ENCODE measurements around the gene HNRNPAB.

DNA sequence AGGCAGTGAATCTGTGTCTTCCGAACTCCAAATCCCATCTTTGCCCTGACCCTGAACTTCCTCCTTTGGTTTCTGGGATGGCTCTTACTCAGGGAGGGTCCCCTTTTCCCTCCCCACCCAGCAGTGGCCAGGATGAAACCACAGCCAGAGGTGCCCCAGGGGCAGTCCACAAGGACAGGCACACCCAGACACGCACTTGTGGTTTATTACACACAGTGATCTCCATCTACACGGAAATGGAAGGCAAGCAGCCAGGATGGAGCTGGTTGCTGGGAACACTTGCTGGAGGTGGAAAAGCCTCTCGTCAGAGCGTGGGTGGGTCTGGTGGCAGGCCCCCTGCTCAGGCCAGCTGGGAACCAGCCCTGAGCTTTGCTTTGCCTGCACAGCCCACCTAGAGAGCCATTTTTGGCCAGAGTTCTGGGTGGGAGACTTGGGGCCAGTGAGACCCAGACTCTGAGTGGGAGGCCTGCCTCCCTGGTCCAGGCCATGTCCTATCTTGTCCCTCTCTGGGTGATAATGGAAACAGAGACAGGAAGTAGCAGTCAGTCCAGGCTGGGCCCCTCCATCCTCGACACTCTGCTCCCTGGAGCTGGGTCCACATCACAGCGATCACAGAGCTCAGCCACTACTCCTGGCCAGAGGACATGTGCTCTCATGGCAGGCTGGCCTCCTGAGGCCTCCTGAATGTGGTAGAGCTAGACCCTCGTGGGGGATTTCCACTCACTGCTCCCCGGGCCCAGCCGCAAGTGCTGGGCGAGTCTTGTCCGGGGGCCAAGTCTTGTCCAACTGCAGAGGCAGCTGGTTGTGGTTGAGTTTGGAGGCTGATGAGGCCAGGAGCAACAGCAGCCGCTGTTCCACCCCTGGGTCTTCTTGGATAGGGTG, 33.3 kb downstream of the HNRNPAB start:
- TF ChIP-seq, protein P1, sequence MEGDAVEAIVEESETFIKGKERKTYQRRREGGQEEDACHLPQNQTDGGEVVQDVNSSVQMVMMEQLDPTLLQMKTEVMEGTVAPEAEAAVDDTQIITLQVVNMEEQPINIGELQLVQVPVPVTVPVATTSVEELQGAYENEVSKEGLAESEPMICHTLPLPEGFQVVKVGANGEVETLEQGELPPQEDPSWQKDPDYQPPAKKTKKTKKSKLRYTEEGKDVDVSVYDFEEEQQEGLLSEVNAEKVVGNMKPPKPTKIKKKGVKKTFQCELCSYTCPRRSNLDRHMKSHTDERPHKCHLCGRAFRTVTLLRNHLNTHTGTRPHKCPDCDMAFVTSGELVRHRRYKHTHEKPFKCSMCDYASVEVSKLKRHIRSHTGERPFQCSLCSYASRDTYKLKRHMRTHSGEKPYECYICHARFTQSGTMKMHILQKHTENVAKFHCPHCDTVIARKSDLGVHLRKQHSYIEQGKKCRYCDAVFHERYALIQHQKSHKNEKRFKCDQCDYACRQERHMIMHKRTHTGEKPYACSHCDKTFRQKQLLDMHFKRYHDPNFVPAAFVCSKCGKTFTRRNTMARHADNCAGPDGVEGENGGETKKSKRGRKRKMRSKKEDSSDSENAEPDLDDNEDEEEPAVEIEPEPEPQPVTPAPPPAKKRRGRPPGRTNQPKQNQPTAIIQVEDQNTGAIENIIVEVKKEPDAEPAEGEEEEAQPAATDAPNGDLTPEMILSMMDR (tag by site-specific recombination; IDR thresholded peaks at IDR 0.05): no peak
- TF ChIP-seq ZSCAN30 (tag by site-specific recombination; IDR thresholded peaks at IDR 0.05) (no peak), SALL2 (tag by site-specific recombination; IDR thresholded peaks at IDR 0.05; ENCODE audit: borderline replicate concordance) (no peak), ZNF510 (tag by site-specific recombination; IDR thresholded peaks at IDR 0.05; ENCODE audit: insufficient replicate concordance) (no peak), ZBTB17 (tag by site-specific recombination; IDR thresholded peaks at IDR 0.05) (no peak), REPIN1 (tag by site-specific recombination; IDR thresholded peaks at IDR 0.05; ENCODE audit: low read depth) (no peak), SP7 (tag by site-specific recombination; IDR thresholded peaks at IDR 0.05) (no peak), TRIM28 (IDR thresholded peaks at IDR 0.05; ENCODE audit: borderline replicate concordance, low read length) (no peak), ZNF140 (tag by site-specific recombination; IDR thresholded peaks at IDR 0.05) (no peak), ZNF670 (tag by site-specific recombination; IDR thresholded peaks at IDR 0.05; ENCODE audit: low read depth) (no peak), ZNF776 (tag by site-specific recombination; IDR thresholded peaks at IDR 0.05; ENCODE audit: borderline replicate concordance) (no peak), ZNF624 (tag by site-specific recombination; IDR thresholded peaks at IDR 0.05) (no peak)
- TF ChIP-seq, protein P2, sequence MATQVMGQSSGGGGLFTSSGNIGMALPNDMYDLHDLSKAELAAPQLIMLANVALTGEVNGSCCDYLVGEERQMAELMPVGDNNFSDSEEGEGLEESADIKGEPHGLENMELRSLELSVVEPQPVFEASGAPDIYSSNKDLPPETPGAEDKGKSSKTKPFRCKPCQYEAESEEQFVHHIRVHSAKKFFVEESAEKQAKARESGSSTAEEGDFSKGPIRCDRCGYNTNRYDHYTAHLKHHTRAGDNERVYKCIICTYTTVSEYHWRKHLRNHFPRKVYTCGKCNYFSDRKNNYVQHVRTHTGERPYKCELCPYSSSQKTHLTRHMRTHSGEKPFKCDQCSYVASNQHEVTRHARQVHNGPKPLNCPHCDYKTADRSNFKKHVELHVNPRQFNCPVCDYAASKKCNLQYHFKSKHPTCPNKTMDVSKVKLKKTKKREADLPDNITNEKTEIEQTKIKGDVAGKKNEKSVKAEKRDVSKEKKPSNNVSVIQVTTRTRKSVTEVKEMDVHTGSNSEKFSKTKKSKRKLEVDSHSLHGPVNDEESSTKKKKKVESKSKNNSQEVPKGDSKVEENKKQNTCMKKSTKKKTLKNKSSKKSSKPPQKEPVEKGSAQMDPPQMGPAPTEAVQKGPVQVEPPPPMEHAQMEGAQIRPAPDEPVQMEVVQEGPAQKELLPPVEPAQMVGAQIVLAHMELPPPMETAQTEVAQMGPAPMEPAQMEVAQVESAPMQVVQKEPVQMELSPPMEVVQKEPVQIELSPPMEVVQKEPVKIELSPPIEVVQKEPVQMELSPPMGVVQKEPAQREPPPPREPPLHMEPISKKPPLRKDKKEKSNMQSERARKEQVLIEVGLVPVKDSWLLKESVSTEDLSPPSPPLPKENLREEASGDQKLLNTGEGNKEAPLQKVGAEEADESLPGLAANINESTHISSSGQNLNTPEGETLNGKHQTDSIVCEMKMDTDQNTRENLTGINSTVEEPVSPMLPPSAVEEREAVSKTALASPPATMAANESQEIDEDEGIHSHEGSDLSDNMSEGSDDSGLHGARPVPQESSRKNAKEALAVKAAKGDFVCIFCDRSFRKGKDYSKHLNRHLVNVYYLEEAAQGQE (tag by site-specific recombination; IDR thresholded peaks at IDR 0.05): no peak

Data from HEK293 (cell line).